Umbilical cord (tissue), 2 donors: ENCODE data around the gene EIF3C. TPM values are rescaled to one million over a fixed set of nuclear protein-coding genes. Genes with fewer than 3 reads are reported as not detected.
"Not testable (repeated sequence)": the region's sequence is repeated elsewhere in the genome, so short reads cannot be mapped to it uniquely, and the experiment has no call there.

Experiments used
- DNase-seq: peaks from one replicate; pipeline ENCODE4 v3.0.0-alpha.2; 2015; ENCODE audit warnings: low spot score
- total RNA-seq: library from RNA; depleted of rRNA; stranded (reverse); fragments of >200 nt; gene quantifications from one replicate; pipeline ENCODE4 v1.2.3, GENCODE V29; 2014; ENCODE audit warnings: low replicate concordance; ENCODE audit not compliant: insufficient read depth

The EIF3C gene
- total RNA-seq, 1 donor from 2014 or later, result 91.2 TPM

- DNase-seq, result not testable (repeated sequence)
Observed at GRCh38 chr16:28750469-28751067, 39.3 kb downstream of the EIF3C start.

- not testable (repeated sequence) for DNase-seq
Observed at GRCh38 chr16:28751487-28751886, 40.2 kb downstream of the EIF3C start, which contains the start of gene NPIPB9. NPIPB9 (plus strand) TSS chr16:28751787.

- DNase-seq, result not testable (repeated sequence)
Observed at GRCh38 chr16:28781697-28782096, 70.4 kb downstream of the EIF3C start.

- DNase-seq, result not testable (repeated sequence)
Observed at GRCh38 chr16:28782357-28782756, 71.1 kb downstream of the EIF3C start.

Other genes starting within 250 kb of the EIF3C start
- gene NPIPB7, start 239.1 kb upstream of the EIF3C start, total RNA-seq, result not detected
- 20.9 TPM for gene CLN3, start 219.4 kb upstream of the EIF3C start, total RNA-seq
- gene APOBR, start 216.8 kb upstream of the EIF3C start, total RNA-seq, result 0.72 TPM
- gene IL27, start 204.6 kb upstream of the EIF3C start, total RNA-seq, result not detected
- gene NUPR1, start 172.5 kb upstream of the EIF3C start, total RNA-seq, result 8.7 TPM
- 14.0 TPM for gene SGF29, start 157.5 kb upstream of the EIF3C start, total RNA-seq
- not detected for gene SULT1A2, start 114.4 kb upstream of the EIF3C start, total RNA-seq
- 1.7 TPM for gene SULT1A1, start 101.4 kb upstream of the EIF3C start, total RNA-seq
- gene NPIPB8, start 73.4 kb upstream of the EIF3C start, total RNA-seq, result not detected
- 6.0 TPM for gene NPIPB9, start 40.3 kb downstream of the EIF3C start, total RNA-seq
- gene ATXN2L, start 111.5 kb downstream of the EIF3C start, total RNA-seq, result 7.2 TPM
- gene TUFM, start 134.9 kb downstream of the EIF3C start, total RNA-seq, result 37.3 TPM
- gene SH2B1, start 152.4 kb downstream of the EIF3C start, total RNA-seq, result 5.5 TPM
- gene ATP2A1, start 167.0 kb downstream of the EIF3C start, total RNA-seq, result 0.24 TPM
- gene RABEP2, start 213.8 kb downstream of the EIF3C start, total RNA-seq, result 27.4 TPM
- gene CD19, start 220.5 kb downstream of the EIF3C start, total RNA-seq, result 4.8 TPM
- 17.6 TPM for gene NFATC2IP, start 239.5 kb downstream of the EIF3C start, total RNA-seq